ENCODE results near the gene MXRA7. TPM values are rescaled to one million over a fixed set of nuclear protein-coding genes. Genes with fewer than 3 reads are reported as not detected.
"Not testable (repeated sequence)": the region's sequence is repeated elsewhere in the genome, so short reads cannot be mapped to it uniquely, and the experiment has no call there.

The MXRA7 gene, protein sequence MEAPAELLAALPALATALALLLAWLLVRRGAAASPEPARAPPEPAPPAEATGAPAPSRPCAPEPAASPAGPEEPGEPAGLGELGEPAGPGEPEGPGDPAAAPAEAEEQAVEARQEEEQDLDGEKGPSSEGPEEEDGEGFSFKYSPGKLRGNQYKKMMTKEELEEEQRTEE
- 100 to 1,000 TPM; 124 to 181 (median 140) TPM for polyA plus RNA-seq (ENCODE audit: insufficient read length in 10 of 10)
- long read RNA-seq, donor 1, full-length matches to known transcripts, result 47 of 47 reads
- long read RNA-seq, donor 1, partial matches to known transcripts, result 0 of 47 reads
- long read RNA-seq, donor 1, other reads (novel, unspliced or antisense), result 0 of 47 reads
- long read RNA-seq, donor 2, full-length matches to known transcripts, result 37 of 37 reads
- long read RNA-seq, donor 2, partial matches to known transcripts, result 0 of 37 reads
- long read RNA-seq, donor 2, other reads (novel, unspliced or antisense), result 0 of 37 reads
- long read RNA-seq, donor 3, result 0 reads
- long read RNA-seq, donor 4, full-length matches to known transcripts, result 33 of 33 reads
- long read RNA-seq, donor 4, partial matches to known transcripts, result 0 of 33 reads
- long read RNA-seq, donor 4, other reads (novel, unspliced or antisense), result 0 of 33 reads
- long read RNA-seq, donor 5, full-length matches to known transcripts, result 65 of 65 reads
- long read RNA-seq, donor 5, partial matches to known transcripts, result 0 of 65 reads
- long read RNA-seq, donor 5, other reads (novel, unspliced or antisense), result 0 of 65 reads
- long read RNA-seq, donor 6, full-length matches to known transcripts, result 51 of 51 reads
- long read RNA-seq, donor 6, partial matches to known transcripts, result 0 of 51 reads
- long read RNA-seq, donor 6, other reads (novel, unspliced or antisense), result 0 of 51 reads
- long read RNA-seq, donor 7, full-length matches to known transcripts, result 30 of 30 reads
- long read RNA-seq, donor 7, partial matches to known transcripts, result 0 of 30 reads
- long read RNA-seq, donor 7, other reads (novel, unspliced or antisense), result 0 of 30 reads
- long read RNA-seq, donor 8, full-length matches to known transcripts, result 22 of 22 reads
- long read RNA-seq, donor 8, partial matches to known transcripts, result 0 of 22 reads
- long read RNA-seq, donor 8, other reads (novel, unspliced or antisense), result 0 of 22 reads
- long read RNA-seq, donor 9, full-length matches to known transcripts, result 8 of 8 reads
- long read RNA-seq, donor 9, partial matches to known transcripts, result 0 of 8 reads
- long read RNA-seq, donor 9, other reads (novel, unspliced or antisense), result 0 of 8 reads

DNA sequence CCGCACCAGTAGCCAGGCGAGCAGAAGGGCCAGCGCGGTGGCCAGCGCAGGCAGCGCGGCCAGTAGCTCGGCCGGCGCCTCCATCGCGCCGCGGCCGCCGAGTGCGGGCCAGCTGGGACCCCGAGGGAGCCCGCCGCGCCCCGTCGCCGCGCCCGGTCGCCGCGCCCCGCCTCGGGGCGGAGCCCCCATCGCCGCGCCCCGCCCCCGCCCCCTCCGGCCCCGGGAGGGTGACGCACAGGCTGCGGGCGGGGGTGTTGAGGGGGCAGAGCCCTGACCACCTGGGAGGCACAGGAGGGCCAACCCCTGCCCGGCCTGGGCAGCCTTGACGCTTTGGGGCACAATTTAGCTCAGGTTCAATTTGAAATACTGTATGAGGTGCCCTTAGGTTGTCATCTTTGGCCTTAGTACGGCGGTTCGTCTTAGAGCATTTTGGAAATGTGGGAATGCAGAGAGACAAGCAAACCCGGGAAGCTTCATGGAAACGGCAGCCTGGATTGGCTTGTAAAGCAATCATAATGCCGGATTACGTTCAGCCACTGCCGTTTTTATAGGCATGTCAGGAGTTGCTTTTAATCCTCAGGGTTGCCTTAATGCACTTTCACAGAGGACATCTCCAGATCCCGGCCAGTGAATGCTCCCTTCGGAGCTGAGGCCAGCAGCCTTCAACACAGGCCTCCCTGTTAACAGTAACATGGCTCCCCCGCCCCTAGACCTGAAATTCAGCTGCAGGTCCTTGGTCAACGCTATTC lies at the start of gene MXRA7:
MXRA7 (minus strand) TSS at position 103 of the 749 bp plus-strand sequence; CDS start at position 84, 19 bp downstream.
- peak; percentile 70 to 85 (median 72) for DNase-seq

DNA sequence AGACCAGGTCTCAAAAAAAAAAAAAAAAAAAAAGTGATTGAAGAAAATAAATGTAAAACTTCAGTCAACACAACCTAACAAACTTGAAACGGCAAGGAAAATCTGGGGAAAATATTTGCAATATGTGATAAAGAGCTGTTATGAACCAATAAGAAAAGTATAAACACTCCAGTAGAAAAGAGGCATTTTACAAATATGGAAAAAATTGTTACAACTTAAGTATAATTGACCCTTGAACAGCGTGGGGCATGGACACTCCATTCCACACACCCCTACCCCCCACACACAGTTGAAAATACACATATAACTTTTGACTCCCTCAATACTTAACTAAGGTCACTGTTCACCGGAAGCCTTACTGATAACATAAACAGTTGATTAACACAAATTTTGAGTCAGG lies 47.8 kb upstream of the MXRA7 start:
- no peak for DNase-seq

DNA sequence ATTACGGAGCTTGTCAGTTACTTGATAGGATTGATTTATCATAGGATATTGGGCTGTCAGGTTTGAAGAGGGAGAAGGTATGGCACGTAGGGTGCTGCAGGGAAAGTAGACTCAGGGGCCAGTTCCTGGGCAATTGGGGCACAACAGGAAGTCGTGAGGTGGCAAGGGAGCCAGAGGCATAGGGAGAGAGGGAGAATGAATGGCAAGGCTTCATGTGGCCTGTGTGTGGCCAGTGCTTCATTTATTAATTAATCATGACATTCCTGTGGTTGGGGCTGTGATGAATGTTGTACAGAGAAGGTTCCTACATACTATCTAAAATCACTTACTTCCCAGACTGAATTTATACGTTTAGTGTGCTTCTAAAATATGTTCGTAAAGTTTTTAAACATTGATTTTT lies 46.5 kb upstream of the MXRA7 start:
- DNase-seq, result no peak

DNA sequence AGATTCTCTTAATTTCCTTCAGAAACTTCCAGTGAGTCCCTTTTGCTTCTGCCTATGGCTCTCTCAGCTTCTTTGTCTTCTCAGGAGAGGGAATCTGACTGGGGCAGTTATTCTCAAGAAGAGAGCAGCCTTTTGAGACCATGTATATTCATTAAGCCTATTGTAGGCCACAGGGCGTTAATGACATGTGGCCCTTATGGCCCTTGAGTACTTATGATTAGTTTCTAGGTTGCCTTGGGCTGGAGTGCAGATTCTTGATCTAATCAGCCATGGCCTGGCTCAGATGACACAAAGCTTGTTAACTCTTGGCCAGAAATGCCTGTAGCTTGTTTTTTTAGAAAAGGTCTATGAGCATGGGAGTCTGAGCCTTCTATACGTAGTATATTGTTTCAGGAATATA lies 44.5 kb upstream of the MXRA7 start:
- no peak for DNase-seq

DNA sequence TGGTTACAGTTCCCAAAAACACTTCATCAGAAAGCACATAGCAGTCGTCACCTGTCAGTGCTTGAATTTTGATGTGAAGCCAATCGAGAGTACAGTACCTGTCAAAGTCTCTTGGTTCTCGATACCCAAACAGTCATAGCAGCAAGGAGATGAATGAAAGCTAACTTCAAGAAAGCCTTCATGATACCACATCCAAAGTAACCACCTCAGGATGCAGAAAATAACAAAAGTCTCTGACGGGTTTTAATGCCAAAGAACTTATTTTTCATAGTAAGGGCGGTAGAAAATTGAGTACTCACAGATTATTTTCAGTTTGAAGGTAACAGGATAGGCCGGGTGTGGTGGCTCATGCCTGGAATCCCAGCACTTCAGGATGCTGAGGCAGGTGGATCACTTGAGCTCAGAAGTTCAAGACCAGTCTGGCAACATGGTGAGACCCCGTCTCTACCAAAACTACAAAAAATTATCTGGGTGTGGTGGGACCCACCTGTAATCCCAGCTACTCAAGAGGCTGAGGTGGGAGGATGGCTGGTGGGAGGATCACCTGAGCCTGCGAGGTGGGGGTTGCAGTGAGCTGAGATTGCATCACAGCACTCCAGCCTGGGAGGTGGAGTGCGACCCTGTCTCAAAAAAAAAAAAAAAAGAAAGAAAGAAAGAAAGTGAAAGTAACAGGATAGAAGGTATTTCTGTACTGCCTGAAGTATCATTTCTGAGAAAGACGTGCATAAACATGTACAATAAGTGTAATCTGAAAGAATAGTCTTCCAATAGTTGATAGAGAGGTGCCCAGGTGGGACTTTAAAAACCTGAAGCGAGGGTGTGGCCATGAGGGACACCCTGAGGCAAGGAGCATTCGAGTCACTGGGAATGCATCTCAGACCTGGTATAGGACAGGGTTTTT lies 42.5 kb upstream of the MXRA7 start:
- no peak for DNase-seq

DNA sequence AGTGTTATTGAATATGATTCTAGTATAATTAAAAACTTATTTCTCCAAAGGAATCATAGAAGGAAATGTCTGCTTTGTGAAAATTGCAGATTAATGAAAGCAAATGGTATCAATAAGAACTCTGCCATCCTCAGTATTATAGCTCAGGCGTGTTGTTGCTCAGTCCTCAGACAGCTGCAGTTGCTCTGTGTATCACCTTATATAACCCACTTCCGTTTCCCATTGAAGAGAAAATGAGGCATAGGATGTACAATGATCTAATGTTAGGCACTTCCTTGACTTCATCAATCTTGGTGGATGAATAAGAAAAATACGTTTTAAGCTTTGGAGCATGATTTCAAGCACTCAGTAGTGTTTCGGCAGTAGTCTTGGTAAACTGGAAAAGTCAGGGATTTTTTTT lies 41.2 kb upstream of the MXRA7 start:
- no peak for DNase-seq

DNA sequence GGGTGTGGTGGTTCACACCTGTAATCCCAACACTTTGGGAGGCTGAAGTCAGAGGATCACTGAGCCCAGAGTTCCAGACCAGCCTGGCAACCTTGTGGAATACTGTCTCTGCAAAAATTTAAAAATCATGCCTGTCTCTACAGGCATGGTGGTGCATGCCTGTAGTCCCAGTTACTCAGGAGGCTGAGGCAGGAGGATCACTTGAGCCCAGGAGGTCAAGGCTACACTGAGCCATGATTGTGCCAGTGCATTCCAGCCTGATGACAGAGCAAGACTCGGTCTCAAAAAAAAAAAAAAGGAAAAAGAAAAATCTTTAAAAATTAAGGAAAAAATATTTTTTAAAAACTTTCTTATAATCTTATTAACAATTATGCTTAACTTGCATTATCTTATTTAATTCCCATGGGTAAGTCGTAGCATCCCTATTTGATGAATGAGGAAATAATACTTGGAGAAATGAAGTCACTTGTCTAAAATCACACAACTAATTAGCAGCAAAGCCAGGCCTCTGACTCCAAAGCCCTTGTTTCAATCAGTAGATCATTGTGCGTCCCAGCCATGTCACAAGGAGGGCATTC lies 40.7 kb upstream of the MXRA7 start:
- DNase-seq, result no peak

DNA sequence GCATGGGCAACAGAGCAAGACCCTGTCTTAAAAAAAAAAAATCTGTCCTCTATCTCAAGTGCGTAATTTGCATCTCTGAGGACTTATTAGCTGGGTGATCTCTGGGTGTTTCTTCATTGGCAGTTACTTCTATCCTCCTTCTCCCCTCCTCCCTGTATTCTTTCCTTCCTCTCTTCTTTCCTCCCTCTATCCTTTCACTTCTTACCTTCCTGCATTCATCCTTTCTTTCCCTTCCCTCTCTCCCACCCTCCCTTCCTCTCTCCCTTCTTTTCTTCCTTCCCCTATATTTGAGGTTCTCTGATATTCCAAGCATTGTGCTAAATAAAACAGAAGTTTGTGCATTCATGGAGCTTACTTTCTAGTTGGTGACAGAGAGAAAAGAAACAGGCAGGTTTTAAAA lies 37.9 kb upstream of the MXRA7 start:
- DNase-seq, result no peak

DNA sequence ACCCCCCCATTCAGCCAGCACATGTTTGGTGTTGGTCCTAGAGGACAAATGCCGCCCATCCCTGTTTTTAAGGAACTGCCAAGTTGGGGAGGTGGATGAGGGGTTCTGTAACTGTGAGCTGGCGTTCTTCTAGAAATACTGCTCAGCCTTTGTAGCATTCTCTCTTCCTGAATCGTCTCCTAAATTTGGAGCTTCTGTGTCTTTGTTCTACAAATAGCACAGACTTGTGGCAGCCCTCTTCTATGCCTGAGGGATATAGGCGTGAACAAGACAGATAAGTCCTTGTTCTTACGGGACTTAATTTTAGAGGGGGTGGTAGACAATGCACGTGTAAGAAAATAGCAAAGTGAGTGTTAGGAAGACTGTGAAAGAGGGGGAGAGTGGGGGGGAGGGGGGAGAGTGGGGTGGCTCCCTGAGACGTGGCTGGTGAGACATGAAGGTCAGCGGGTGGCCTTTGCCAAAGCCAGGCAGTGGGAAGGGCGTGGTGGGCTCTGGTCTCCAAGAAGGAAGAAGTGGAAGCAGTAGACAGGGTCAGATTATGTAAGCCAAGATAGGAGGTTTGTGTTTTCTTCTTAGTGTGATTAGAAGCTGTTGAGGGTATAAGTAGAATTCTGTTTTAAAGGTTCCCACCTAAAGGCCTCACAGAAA lies 37.1 kb upstream of the MXRA7 start:
- no peak for DNase-seq

DNA sequence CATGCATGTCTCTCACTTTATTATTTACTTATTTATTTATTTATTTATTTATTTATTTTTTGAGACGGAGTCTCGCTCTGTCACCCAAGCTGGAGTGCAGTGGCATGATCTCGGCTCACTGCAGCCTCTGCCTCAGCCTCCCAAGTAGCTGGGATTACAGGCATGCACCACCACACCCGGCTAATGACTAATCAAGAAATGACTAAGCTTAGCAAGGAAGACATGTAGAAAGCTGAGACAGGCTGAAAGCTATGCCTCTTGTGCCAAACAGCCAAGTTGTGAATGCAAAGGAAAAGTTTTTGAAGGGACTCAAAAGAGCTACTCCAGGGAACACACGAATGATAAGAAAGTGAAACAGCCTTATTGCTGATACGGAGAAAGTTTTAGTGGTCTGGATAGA lies 35.0 kb upstream of the MXRA7 start:
- DNase-seq, result not testable (repeated sequence)

DNA sequence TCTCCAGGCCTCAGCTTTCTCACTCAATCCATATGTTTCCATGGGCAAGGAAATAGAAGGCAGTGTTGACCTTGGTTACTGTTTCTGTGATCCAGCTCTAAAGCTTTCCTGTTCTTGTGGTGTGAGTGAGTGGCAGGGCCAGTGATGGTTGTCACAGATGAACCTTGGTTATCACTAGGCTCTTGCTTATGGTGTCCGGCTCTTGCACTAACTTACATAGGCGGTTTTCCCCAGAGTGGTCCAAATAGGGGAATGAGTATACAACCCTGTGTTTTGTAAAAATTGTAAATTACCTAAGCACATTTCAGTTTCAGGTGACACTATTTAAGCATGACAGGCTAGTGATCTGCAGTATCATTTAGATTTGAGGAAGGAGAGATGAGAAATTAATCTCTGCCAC lies 34.0 kb upstream of the MXRA7 start:
- DNase-seq, result no peak

DNA sequence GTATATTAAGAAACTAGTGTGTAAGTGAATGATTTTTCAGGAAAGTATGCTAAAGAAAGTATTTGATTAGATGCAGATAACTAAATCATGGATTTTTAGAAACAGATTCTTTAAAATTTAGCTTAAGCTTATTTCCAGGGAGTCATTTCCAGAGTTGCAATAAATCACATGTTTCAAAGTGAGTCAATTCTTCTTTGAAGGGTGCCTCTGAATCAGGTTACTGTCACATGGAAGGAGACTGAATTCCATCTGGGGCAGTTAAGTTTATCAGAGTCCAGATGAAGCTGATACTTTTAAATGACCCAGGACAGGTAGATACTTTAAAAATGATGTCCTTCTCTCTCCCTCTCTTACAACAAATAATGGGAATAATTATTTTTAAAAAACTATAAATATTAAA lies 32.2 kb upstream of the MXRA7 start:
- no peak for DNase-seq

DNA sequence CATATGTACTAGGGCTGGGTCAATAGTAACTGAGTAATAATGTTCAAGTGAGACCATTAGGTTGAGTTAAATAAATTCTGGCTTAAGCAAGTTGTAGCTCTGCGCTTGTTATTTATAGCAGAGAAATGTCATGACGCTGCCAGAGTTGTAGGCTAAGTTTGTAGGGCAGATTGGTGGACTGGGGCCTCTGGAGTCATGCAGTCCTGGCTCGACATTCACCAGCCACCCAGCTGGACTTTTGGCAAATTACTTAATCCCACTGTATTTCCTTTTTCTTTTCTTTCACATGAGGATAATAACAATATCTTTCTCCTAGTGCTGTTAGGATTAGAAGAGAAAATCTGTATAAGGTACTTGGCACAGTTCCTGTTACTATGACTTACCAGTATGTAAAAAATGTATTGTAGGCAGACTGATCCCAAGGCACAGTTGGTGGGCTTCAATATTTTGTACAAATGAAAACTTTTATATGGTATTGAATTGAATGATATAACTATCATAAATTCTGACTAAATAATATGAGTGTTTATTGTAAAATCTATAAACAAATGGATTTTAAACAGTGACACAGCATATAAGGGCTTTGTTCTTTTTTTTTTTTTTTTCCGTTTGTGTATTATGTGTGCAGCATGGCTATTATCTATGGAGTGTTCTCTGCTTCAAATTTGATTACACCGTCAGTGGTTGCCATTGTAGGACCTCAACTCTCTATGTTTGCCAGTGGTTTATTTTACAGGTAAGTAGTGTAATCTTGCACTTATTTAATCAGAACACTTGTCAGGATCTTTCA lies 29.8 kb upstream of the MXRA7 start:
- peak; percentile 38 to 62 (median 55) for DNase-seq

DNA sequence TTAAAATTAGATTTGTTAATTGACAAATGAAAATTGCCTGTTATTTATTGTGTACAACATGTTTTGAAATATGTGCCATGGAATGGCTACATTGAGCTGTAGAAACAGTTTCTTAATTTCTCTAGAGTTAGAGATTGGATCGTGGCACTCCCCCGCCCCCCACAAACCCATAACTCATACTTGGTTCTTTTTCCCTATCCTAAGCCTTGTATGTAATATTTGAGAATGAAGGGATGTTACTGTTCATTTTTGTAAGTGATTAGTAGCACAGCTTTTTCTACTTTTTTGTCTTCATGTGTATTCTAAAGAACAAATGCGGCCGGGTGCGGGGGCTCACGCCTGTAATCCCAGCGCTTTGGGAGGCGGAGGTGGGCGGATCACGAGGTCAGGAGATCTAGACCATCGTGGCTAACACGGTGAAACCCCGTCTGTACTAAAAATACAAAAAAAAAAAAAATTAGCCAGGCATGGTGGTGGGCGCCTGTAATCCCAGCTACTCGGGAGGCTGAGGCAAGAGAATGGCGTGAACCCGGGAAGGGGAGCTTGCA lies 28.9 kb upstream of the MXRA7 start:
- not testable (repeated sequence) for DNase-seq

DNA sequence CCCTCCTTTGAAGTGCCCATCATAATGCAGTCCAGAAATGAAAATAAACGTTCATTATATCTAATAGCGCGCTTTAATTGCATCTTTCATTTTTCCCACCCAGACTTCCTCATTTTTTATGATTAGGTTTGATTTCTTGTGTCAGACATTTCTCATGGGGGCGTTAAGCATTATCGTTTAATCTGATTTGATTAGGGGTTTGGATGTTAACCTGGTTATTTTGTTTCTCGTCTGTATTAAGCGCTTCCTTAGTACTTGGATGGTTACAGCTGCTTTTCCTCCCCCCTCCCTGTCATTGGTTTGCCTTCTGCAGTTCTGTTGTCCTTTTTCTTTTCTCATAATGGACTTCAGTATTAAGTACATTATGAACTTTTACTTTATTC lies 27.7 kb upstream of the MXRA7 start:
- DNase-seq, result peak in 2 of 3 donors; percentile 14 to 58

DNA sequence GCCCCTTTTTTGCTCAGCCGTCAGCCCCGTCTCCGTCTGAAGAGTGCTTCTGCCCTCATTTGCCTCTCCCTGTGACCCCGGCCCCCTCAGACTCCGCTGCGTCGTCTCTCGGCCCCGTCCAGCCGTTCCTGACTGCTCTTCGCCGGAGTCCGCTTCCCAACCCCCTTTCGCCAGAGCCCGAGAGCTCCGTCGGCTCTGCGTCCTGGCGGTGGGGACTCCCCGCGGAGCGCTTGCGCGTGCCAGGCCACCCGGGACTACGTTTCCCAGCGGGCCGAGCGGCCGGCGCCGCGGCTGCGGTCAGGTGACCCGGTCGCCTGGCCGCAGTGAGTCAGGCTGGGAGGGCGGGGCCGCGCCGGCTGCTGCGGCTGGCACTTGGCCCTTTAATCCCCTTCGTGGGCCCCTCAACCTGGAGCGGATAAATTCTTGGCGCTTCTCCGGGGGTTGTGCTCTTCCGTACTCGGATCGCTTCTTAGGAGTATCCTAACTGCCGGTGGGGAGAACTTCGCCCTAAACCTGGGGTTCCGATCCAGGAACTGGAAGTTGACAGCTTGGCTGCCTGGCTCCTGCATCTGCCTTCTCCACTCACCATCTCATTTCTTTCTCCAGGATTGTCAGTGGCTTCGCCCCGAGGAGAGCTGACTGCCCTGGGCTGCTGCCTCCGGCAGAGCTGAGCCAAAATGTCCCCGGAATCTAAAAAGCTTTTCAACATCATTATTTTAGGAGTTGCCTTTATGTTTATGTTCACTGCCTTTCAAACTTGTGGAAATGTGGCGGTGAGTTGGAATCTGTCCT lies 27.1 kb upstream of the MXRA7 start, which contains the start of gene MFSD11:
MFSD11 (plus strand) TSS at position 444 of the 792 bp plus-strand sequence; CDS start at position 678, 234 bp downstream.
- peak; percentile 95 to 100 (median 97) for DNase-seq

DNA sequence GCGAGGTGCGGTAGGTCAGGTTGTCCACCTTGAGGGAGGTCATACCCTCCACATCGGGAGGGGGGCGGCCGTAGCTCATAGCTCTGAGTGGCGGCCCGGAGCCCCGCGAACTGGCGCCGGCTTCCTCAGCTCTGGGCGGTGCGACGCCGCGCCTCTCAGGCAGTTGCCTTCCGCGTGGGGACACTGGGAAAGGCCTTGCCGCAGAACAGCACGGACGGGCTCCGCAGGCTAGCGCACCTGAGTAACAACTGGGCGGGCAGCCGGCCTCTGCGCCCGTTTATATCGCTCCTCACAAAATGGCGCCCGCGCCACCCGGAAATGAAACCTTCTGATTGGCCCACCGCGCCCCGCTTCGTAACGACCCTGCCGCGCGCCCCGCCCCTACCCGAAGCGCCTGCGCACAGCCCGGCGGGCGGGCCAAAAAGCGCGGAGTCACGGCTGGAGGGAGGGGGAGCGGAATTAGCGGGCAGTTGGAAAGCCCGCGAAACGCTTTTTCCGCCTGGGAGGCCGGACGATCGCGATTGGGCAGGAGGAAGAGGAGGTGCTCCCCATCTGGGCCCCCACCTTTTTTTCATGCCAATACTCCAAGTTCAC lies 26.4 kb upstream of the MXRA7 start, which contains the start of gene SRSF2:
SRSF2 (minus strand) TSS at position 250 of the 594 bp plus-strand sequence; CDS start at position 79, 171 bp downstream.
- peak in 2 of 3 donors; percentile 98 to 99 for DNase-seq

Data from muscle of back (tissue), 13 donors.